Body of pancreas (tissue), 4 donors: ENCODE data around the gene NEUROG3.

Source experiments
- POLR2A ChIP-seq, 3 donors: fragments of 450-650 bp; IDR thresholded peaks; one replicate each; pipeline ENCODE4 v1.6.1; 2016; ENCODE audit warnings: antibody characterized with exemption in 3 of 3, mild to moderate bottlenecking in 2 of 3
- TF ChIP-seq, protein P1 (sequence below), 7 experiments: fragments of 450-650 bp in 4 of 7; fragments of 200-600 bp in 3 of 7; sonication (generic) in 3 of 7; IDR thresholded peaks; one replicate each; pipeline ENCODE4 v1.5.1; 2016 to 2019; ENCODE audit warnings: antibody characterized with exemption in 7 of 7

- TF ChIP-seq, protein P1, sequence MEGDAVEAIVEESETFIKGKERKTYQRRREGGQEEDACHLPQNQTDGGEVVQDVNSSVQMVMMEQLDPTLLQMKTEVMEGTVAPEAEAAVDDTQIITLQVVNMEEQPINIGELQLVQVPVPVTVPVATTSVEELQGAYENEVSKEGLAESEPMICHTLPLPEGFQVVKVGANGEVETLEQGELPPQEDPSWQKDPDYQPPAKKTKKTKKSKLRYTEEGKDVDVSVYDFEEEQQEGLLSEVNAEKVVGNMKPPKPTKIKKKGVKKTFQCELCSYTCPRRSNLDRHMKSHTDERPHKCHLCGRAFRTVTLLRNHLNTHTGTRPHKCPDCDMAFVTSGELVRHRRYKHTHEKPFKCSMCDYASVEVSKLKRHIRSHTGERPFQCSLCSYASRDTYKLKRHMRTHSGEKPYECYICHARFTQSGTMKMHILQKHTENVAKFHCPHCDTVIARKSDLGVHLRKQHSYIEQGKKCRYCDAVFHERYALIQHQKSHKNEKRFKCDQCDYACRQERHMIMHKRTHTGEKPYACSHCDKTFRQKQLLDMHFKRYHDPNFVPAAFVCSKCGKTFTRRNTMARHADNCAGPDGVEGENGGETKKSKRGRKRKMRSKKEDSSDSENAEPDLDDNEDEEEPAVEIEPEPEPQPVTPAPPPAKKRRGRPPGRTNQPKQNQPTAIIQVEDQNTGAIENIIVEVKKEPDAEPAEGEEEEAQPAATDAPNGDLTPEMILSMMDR (IDR thresholded peaks at IDR 0.05): no peak
- TF ChIP-seq POLR2A (IDR thresholded peaks at IDR 0.05): no peak
Observed at GRCh38 chr10:69609077-69609476, 35.9 kb upstream of the NEUROG3 start.
